ENCODE data around the gene ADI1.

Gene ADI1

GRCh38 chr2:3519255-3520205 lies at the start of gene ADI1:
ADI1 (minus strand) TSS chr2:3519531; CDS start chr2:3519487, 44 bp downstream.
- peak; percentile 68 for DNase-seq

- DNase-seq: no peak
Measured at GRCh38 chr2:3566806-3567205, 47.5 kb upstream of the ADI1 start.

GRCh38 chr2:3565117-3565516 lies 45.8 kb upstream of the ADI1 start:
- DNase-seq: no peak

- DNase-seq: no peak
Measured at GRCh38 chr2:3563521-3563976, 44.2 kb upstream of the ADI1 start.

GRCh38 chr2:3558205-3559014 lies 39.1 kb upstream of the ADI1 start, which contains the start of gene RNASEH1:
RNASEH1 (minus strand) TSS chr2:3558333; CDS start chr2:3558260, 73 bp downstream.
- peak; percentile 96 for DNase-seq

GRCh38 chr2:3557639-3558204 lies 38.4 kb upstream of the ADI1 start:
- DNase-seq: no peak

GRCh38 chr2:3553946-3554345 lies 34.6 kb upstream of the ADI1 start:
- no peak for DNase-seq

- DNase-seq: no peak
Measured at GRCh38 chr2:3547915-3548314, 28.6 kb upstream of the ADI1 start.

GRCh38 chr2:3545788-3546478 lies 26.6 kb upstream of the ADI1 start:
- no peak for DNase-seq

GRCh38 chr2:3543023-3543683 lies 23.8 kb upstream of the ADI1 start:
- no peak for DNase-seq

GRCh38 chr2:3542107-3542506 lies 22.8 kb upstream of the ADI1 start:
- no peak for DNase-seq

- no peak for DNase-seq
Measured at GRCh38 chr2:3539836-3540235, 20.5 kb upstream of the ADI1 start.

GRCh38 chr2:3536682-3537632 lies 17.6 kb upstream of the ADI1 start:
- DNase-seq: no peak

- DNase-seq: no peak
Measured at GRCh38 chr2:3535794-3536681, 16.7 kb upstream of the ADI1 start.

- no peak for DNase-seq
Measured at GRCh38 chr2:3535467-3535793, 16.1 kb upstream of the ADI1 start.

- no peak for DNase-seq
Measured at GRCh38 chr2:3534251-3534814, 15.0 kb upstream of the ADI1 start.

GRCh38 chr2:3533836-3534235 lies 14.5 kb upstream of the ADI1 start:
- DNase-seq: no peak

GRCh38 chr2:3532941-3533340 lies 13.6 kb upstream of the ADI1 start:
- DNase-seq: no peak

- DNase-seq: no peak
Measured at GRCh38 chr2:3529316-3530025, 10.1 kb upstream of the ADI1 start.

Measured in COR-L47 (cell line).